Activated CD8-positive, alpha-beta memory T cell treated with anti-CD3 and anti-CD28 coated beads, Interleukin-2, amount 10 ng/mL, durations not matched to agents 7 days and 5 days (primary cell): ENCODE results near the gene MKRN2OS. TPM values are rescaled to one million over a fixed set of nuclear protein-coding genes. Genes with fewer than 3 reads are reported as not detected.

ENCODE experiments used
- ATAC-seq: fragments of 150-1000 bp; cut with Tn5 transposase; one replicate; pipeline ENCODE4 v1.10.0; 2021; ENCODE audit warnings: moderate library complexity
- CTCF ChIA-PET: fragments of 350-600 bp; sonication (Branson Sonifier 250); formaldehyde crosslinking; loops from one replicate; lab custom pipeline; 2021; ENCODE audit warnings: antibody characterized with exemption; lab: Charles Lee
- DNase-seq: peaks from one replicate; pipeline ENCODE4 v3.0.0-alpha.2; 2020
- H3K27ac Mint-ChIP-seq: one replicate; pipeline ENCODE4 v1.8.0; 2021; ENCODE audit warnings: mild to moderate bottlenecking, mixed read lengths
- H3K27me3 Mint-ChIP-seq: one replicate; pipeline ENCODE4 v1.8.0; 2021; ENCODE audit warnings: mixed read lengths
- H3K36me3 Mint-ChIP-seq: one replicate; pipeline ENCODE4 v1.8.0; 2021; ENCODE audit warnings: mild to moderate bottlenecking, mixed read lengths
- H3K4me1 Mint-ChIP-seq: one replicate; pipeline ENCODE4 v1.8.0; 2021; ENCODE audit warnings: mixed read lengths
- H3K4me3 Mint-ChIP-seq: one replicate; pipeline ENCODE4 v1.8.0; 2021; ENCODE audit warnings: mild to moderate bottlenecking, moderate library complexity, mixed read lengths
- H3K9me3 Mint-ChIP-seq: one replicate; pipeline ENCODE4 v1.8.0; 2022; ENCODE audit warnings: low read depth, mixed read lengths
- total RNA-seq, 2 experiments: library from RNA; stranded (reverse); gene quantifications; one replicate each; pipeline ENCODE4 v1.2.3, GENCODE V29; 2021

The MKRN2OS gene
- total RNA-seq, 2 experiments from 2014 or later, result not detected

DNA sequence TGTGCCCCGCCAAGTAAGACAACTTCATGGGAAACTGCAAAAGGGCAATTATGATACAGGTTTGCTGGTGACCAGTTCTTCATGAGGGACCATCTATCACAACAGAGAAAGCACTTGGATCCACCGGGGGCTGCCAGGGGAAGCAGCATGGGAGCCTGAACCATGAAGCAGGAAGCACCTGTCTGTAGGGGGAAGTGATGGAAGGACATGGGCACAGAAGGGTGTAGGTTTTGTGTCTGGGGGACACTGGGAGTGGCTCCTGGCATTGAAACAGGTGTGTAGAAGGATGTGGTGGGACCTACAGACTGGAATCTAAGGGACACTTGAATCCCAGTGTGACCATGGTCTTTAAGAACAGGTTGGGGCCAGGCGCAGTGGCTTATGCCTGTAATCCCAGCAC, 34.2 kb upstream of the MKRN2OS start:
- peak overlapping the region; percentile 25 for H3K27ac Mint-ChIP-seq
- H3K9me3 Mint-ChIP-seq, result no peaks in the 10 kb centered on the region
- no peak overlapping the region for H3K4me3 Mint-ChIP-seq
- no peaks in the 10 kb centered on the region for H3K27me3 Mint-ChIP-seq
- ATAC-seq (no peak), DNase-seq (no peak)
- CTCF ChIA-PET, result interaction anchor here (0.9 to 1.8 kb wide), 2 partner anchors 8 to 11 kb away, joined by 3 to 6 read pairs; no protein-coding TSS in a partner anchor
- H3K4me1 Mint-ChIP-seq, result peaks cover 6% of the 10 kb centered on the region
- H3K36me3 Mint-ChIP-seq, result peaks cover 50% of the 10 kb centered on the region

DNA sequence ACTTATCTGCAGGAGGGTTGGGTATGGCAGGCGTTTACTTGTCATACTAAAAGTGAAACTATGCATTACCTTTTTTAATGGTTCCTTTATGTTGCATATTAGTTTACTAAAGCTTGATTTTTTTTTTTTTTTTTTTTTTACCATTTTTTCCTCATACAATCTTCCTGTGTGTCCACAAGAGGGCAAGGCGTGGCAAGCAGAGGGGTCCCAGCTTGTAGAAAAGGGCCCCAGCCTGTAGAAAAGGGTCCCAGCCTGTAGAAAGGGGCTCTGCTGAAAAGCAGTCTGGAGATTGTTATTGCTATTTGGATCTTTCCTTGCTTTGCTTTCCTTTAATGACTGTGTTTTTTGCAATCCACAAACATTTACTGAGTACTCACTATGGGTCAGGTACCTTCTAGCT, 33.4 kb upstream of the MKRN2OS start:
- Mint-ChIP-seq H3K36me3 (peaks cover 50% of the 10 kb centered on the region), H3K4me1 (peaks cover 6% of the 10 kb centered on the region), H3K27ac (peak overlapping the region; percentile 17), H3K9me3 (no peaks in the 10 kb centered on the region), H3K4me3 (no peak overlapping the region), H3K27me3 (no peaks in the 10 kb centered on the region)
- CTCF ChIA-PET, result interaction anchor here (0.8 to 1.8 kb wide), 7 partner anchors 9 to 231 kb away, joined by 3 to 6 read pairs (median 3); partner anchors contain the start of gene TSEN2
- no peak for DNase-seq
- no peak for ATAC-seq

DNA sequence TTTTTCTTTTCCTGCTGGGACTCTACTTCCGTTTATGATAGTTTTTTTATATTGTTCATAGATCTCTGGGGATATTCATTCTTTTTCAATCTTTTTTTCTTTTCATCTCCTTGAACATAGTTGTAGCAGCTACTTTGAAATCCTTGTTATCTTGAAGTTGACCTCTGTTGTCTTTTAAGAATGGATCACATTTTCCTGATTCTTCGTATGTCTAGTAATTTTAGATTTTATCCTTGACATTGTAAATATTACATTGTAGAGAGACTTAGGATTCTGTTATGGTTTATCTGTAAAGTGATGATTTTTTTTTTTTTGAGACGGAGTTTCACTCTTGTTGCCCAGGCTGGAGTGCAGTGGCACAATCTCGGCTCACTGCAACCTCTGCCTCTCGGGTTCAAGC, 32.1 kb upstream of the MKRN2OS start:
- CTCF ChIA-PET, result interaction anchor here (0.6 to 1.8 kb wide), 3 partner anchors 9 to 1305 kb away, joined by 3 to 6 read pairs (median 3); partner anchors contain the start of gene ATG7
- Mint-ChIP-seq H3K4me1 (peaks cover 6% of the 10 kb centered on the region), H3K9me3 (no peaks in the 10 kb centered on the region), H3K27me3 (no peaks in the 10 kb centered on the region), H3K4me3 (no peak overlapping the region), H3K27ac (no peak overlapping the region), H3K36me3 (peaks cover 50% of the 10 kb centered on the region)
- DNase-seq (no peak), ATAC-seq (no peak)

DNA sequence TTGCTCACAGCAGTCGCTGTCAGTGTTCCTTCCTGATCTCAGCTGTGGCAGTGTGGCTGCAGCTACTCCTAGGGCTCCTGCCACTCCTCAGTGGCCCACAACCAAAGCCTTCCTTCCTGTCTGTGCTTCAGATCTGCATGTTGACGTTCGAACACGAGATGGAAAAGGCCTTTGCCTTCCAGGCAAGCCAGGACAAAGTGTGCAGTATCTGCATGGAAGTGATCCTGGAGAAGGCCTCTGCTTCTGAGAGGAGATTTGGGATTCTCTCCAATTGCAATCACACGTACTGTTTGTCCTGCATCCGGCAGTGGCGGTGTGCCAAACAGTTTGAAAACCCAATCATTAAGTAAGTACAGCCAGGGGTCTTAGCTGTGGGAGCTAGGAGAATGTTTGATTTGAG, 29.4 kb upstream of the MKRN2OS start:
- DNase-seq, result no peak
- H3K27ac Mint-ChIP-seq, result no peak overlapping the region
- H3K4me1 Mint-ChIP-seq, result peaks cover 6% of the 10 kb centered on the region
- CTCF ChIA-PET, result no interaction called here
- H3K27me3 Mint-ChIP-seq, result no peaks in the 10 kb centered on the region
- no peaks in the 10 kb centered on the region for H3K9me3 Mint-ChIP-seq
- no peak overlapping the region for H3K4me3 Mint-ChIP-seq
- no peak for ATAC-seq
- H3K36me3 Mint-ChIP-seq, result peaks cover 60% of the 10 kb centered on the region

DNA sequence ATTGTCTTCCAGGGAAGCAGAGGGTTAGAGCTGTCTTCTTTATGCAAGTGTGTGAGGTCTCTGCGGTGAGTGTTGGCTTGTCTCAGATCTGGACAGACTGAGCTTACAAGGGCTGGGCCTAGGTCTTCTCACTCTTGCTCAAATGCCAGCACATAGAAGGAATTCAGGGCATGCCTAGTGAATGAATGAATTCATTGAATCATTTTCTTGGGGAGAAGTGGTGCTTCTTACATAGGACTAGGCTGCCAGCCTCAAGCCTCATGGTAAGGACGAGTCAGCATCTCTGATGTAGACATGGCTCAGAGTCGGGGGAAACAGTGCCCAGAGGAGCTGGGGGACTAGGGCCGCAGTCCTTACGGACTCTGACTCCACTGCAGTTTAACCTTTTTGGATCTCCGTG, 28.8 kb upstream of the MKRN2OS start:
- Mint-ChIP-seq H3K27me3 (no peaks in the 10 kb centered on the region), H3K27ac (no peak overlapping the region), H3K4me1 (peaks cover 6% of the 10 kb centered on the region), H3K4me3 (no peak overlapping the region), H3K36me3 (peaks cover 59% of the 10 kb centered on the region), H3K9me3 (no peaks in the 10 kb centered on the region)
- DNase-seq, result no peak
- ATAC-seq, result no peak
- CTCF ChIA-PET, result no interaction called here

DNA sequence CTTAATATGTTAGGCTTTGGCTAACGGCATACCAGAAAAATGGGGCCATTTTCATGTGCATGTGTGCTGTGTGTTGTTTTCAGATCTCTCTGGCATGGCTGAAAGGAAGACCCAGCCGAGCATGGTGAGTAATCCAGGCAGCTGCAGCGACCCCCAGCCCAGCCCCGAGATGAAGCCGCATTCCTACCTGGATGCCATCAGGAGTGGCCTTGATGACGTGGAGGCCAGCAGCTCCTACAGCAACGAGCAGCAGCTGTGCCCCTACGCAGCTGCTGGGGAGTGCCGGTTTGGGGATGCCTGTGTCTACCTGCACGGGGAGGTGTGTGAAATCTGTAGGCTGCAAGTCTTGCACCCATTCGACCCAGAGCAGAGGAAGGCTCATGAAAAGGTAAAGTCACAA, 26.7 kb upstream of the MKRN2OS start:
- Mint-ChIP-seq H3K4me3 (no peak overlapping the region), H3K4me1 (no peaks in the 10 kb centered on the region), H3K36me3 (peaks cover 51% of the 10 kb centered on the region), H3K9me3 (no peaks in the 10 kb centered on the region), H3K27me3 (no peaks in the 10 kb centered on the region), H3K27ac (no peak overlapping the region)
- CTCF ChIA-PET, result no interaction called here
- DNase-seq (no peak), ATAC-seq (no peak)

DNA sequence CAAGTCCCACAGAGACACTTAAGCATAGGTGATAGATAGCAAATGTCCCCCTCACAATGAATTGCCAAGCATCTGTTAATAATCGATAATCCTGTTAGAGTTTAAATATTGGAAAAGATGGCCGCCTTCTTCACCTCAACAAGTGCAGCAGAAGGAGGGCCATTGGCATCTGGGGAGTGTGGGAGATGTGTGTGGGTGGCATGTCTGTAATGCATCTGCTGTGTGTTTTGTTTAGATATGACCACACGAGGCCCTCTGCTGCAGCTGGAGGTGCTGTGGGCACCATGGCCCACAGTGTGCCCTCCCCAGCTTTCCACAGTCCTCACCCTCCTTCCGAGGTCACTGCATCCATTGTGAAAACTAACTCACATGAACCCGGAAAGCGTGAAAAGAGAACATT, 24.5 kb upstream of the MKRN2OS start:
- H3K9me3 Mint-ChIP-seq, result peaks cover 8% of the 10 kb centered on the region
- peaks cover 51% of the 10 kb centered on the region for H3K36me3 Mint-ChIP-seq
- H3K27me3 Mint-ChIP-seq, result no peaks in the 10 kb centered on the region
- no peak overlapping the region for H3K27ac Mint-ChIP-seq
- no peak overlapping the region for H3K4me3 Mint-ChIP-seq
- CTCF ChIA-PET, result interaction anchor here (1.4 to 1.7 kb wide), 2 partner anchors 10 to 11 kb away, joined by 3 to 5 read pairs; no protein-coding TSS in a partner anchor
- DNase-seq (no peak), ATAC-seq (no peak)
- peaks cover 10% of the 10 kb centered on the region for H3K4me1 Mint-ChIP-seq

DNA sequence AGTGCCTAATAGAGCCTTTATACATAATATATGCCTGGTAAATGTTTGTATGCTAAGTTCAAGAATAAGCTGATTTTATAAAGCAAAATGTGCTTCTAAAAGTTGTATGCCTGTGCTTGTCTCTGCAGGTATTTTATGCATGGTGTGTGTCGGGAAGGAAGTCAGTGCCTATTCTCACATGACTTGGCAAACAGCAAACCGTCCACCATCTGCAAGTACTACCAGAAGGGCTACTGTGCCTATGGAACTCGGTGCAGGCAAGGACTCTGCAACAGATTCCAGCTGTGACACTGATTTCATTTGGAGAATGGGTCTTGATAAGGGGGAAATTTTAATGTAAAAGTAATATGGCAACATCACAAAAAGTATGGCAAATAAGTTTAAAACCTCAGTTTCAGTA, 23.4 kb upstream of the MKRN2OS start:
- no peaks in the 10 kb centered on the region for H3K27me3 Mint-ChIP-seq
- CTCF ChIA-PET, result interaction anchor here (1.8 kb wide), 1 partner anchor 10 kb away, joined by 6 read pairs; no protein-coding TSS in a partner anchor
- H3K9me3 Mint-ChIP-seq, result peaks cover 8% of the 10 kb centered on the region
- H3K36me3 Mint-ChIP-seq, result peaks cover 51% of the 10 kb centered on the region
- H3K4me3 Mint-ChIP-seq, result no peak overlapping the region
- peaks cover 10% of the 10 kb centered on the region for H3K4me1 Mint-ChIP-seq
- DNase-seq (no peak), ATAC-seq (no peak)
- no peak overlapping the region for H3K27ac Mint-ChIP-seq

DNA sequence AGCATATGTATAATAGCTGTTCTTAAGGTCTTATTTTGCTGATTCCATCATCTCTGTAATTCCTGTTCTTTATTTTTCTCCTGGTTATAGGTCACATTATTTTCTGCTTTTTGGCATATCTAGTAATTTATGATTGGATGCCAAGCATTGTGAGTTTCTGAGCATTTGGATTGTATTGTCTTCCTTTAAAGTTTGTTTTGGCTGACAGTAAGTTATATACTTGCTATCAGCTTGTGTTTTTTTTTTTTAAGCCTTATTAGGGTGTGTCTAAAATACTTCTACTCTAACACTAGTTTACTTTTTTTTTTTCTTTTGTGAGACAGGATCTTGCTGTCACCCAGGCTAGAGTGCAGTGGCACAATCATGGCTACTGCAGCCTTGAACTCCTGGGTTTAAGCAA, 21.7 kb upstream of the MKRN2OS start:
- Mint-ChIP-seq H3K4me3 (no peak overlapping the region), H3K4me1 (peaks cover 13% of the 10 kb centered on the region), H3K27me3 (no peaks in the 10 kb centered on the region), H3K27ac (no peak overlapping the region), H3K9me3 (peaks cover 8% of the 10 kb centered on the region), H3K36me3 (peaks cover 43% of the 10 kb centered on the region)
- no peak for ATAC-seq
- CTCF ChIA-PET, result interaction anchor here (1.8 kb wide), 1 partner anchor 11 kb away, joined by 6 read pairs; no protein-coding TSS in a partner anchor
- no peak for DNase-seq

DNA sequence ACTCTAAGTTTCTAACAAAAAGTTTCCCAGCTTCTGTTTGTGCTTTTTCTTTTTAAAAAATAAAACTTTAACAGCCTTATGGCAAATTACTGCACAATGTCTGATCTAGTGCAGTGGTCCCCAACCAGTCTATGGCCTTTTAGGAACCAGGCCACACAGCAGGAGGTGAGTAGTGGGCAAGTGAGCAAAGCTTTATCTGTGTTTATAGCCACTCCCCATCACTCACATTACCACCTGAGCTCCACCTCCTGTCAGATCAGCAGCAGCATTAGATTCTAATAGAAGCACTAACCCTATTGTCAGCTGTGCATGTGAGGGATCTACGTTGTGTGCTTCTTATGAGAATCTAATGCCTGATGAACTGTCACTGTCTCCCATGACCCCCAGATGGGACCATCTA, 17.2 kb upstream of the MKRN2OS start:
- peaks cover 8% of the 10 kb centered on the region for H3K9me3 Mint-ChIP-seq
- no peak overlapping the region for H3K27ac Mint-ChIP-seq
- H3K4me3 Mint-ChIP-seq, result no peak overlapping the region
- ATAC-seq (no peak), DNase-seq (no peak)
- peaks cover 18% of the 10 kb centered on the region for H3K36me3 Mint-ChIP-seq
- CTCF ChIA-PET, result no interaction called here
- H3K27me3 Mint-ChIP-seq, result no peaks in the 10 kb centered on the region
- H3K4me1 Mint-ChIP-seq, result peaks cover 47% of the 10 kb centered on the region

DNA sequence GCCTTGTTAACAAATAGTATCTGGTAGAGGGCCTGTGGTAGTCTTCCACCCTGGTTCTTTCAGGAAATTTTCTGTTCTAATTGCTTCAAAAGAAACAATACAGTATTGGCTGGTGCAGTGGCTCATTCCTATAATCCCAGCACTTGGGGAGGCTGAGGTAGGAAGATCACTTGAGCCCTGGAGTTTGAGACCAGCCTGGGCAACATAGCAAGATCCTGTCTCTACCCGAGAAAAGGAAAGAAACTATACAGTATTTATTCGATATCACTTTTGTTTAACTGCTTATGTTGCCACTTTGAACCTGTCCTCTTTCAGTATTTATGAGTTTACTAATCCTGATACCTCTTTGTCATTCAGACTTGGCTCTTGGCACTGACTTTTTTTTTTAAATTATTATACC, 16.1 kb upstream of the MKRN2OS start:
- no peak for ATAC-seq

DNA sequence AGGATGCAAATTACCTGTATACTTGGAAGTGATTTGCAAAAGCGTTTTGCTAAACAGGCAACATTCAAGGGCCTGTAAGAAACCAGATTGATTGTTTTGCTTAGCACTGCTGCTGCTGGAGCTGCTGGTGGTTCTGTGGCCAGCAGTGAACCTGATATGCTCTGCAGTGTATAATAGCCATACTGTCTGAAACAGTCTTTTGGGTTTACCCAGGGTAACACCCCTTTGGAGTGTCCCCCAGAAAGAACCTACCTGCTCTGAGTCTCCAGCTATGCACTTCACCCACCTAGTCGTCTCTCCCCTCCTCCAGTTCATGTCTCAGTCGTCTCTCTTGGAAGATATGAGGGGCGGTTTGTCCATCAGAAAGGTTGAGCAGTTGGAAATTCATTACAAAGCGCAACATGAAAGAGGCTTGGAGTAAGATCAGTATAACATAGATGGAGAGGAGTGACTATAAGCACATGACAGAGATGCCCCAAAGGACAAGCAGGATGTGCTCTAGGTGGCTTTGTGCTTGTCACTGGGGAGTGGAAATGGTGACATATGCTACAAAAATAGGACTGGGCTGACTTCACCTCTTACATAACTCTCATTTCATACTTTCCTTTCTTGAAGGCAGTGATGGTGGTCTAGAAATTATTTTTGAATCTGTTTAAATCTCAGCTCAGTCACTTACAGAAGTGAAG, 15.3 kb upstream of the MKRN2OS start:
- H3K4me3 Mint-ChIP-seq, result no peak overlapping the region
- DNase-seq (no peak), ATAC-seq (no peak)
- peaks cover 46% of the 10 kb centered on the region for H3K4me1 Mint-ChIP-seq
- H3K27me3 Mint-ChIP-seq, result peaks cover 3% of the 10 kb centered on the region
- peaks cover 10% of the 10 kb centered on the region for H3K36me3 Mint-ChIP-seq
- no peak overlapping the region for H3K27ac Mint-ChIP-seq
- no peaks in the 10 kb centered on the region for H3K9me3 Mint-ChIP-seq
- CTCF ChIA-PET, result interaction anchor here (1.3 kb wide), 1 partner anchor 10 kb away, joined by 5 read pairs; no protein-coding TSS in a partner anchor

More for the DNA sequence above, 16.1 kb upstream of the MKRN2OS start:
- DNase-seq, result no peak
- peaks cover 14% of the 10 kb centered on the region for H3K36me3 Mint-ChIP-seq
- H3K9me3 Mint-ChIP-seq, result peaks cover 4% of the 10 kb centered on the region
- H3K27ac Mint-ChIP-seq, result no peak overlapping the region
- no peaks in the 10 kb centered on the region for H3K27me3 Mint-ChIP-seq
- H3K4me1 Mint-ChIP-seq, result peaks cover 46% of the 10 kb centered on the region
- H3K4me3 Mint-ChIP-seq, result no peak overlapping the region
- CTCF ChIA-PET, result no interaction called here

DNA sequence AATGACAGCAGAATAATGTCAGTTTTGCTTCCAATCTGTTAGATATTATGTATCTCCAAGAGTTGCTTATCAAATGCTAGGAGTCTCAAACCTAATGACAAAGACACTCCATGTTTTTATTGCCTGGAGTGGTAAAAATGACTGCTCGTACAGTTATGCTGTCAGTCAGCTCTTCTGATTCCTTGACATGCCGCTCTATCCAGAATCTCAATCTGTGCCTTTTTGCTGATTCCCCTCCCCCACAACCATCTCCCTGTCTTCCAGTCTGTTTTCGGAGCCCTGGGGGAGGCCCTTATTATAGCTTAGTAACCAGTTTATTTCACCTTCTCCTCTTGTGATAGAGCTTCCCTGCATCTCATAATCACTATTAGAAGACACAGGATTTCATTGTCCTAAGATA, 14.2 kb upstream of the MKRN2OS start:
- H3K4me3 Mint-ChIP-seq, result no peak overlapping the region
- no peak for DNase-seq
- CTCF ChIA-PET, result interaction anchor here (1.3 kb wide), 2 partner anchors 11 kb away, joined by 3 to 5 read pairs; no protein-coding TSS in a partner anchor
- H3K9me3 Mint-ChIP-seq, result no peaks in the 10 kb centered on the region
- peaks cover 46% of the 10 kb centered on the region for H3K4me1 Mint-ChIP-seq
- H3K27ac Mint-ChIP-seq, result no peak overlapping the region
- no peak for ATAC-seq
- H3K27me3 Mint-ChIP-seq, result peaks cover 9% of the 10 kb centered on the region
- peaks cover 3% of the 10 kb centered on the region for H3K36me3 Mint-ChIP-seq

DNA sequence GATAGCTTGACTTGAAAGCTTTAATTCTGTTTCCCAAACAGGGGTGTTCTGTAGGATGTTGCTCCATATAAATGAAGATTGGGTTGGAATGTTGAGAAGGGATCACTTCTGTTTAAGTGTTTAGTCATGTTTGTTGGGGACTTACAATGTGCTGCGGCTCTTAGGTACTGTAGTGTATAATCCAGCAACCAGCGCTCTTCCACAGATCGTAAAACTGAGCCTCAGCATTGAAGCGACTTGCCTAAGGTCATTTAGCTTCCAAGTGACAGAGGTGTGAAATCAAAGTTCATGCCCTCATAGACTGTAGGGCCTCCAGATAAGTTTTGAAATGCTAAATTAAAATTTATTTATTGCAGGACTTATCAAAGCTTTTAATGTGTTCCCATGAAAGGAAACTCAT, 13.4 kb upstream of the MKRN2OS start:
- H3K27me3 Mint-ChIP-seq, result peaks cover 16% of the 10 kb centered on the region
- CTCF ChIA-PET, result interaction anchor here (1.3 kb wide), 1 partner anchor 12 kb away, joined by 3 read pairs; no protein-coding TSS in a partner anchor
- H3K4me1 Mint-ChIP-seq, result peaks cover 50% of the 10 kb centered on the region
- peak overlapping the region; percentile 90 for H3K4me3 Mint-ChIP-seq
- no peak overlapping the region for H3K27ac Mint-ChIP-seq
- H3K36me3 Mint-ChIP-seq, result peaks cover 1% of the 10 kb centered on the region
- H3K9me3 Mint-ChIP-seq, result no peaks in the 10 kb centered on the region
- ATAC-seq, result no peak
- DNase-seq, result no peak
